NT2/D1 (cell line): ENCODE measurements around the gene BMP4.

Source experiments
- YY1 ChIP-seq: IDR thresholded peaks from 2 replicates; pipeline ENCODE4 v1.6.1; 2011; ENCODE audit not compliant: insufficient read length, insufficient read depth
- ZNF274 ChIP-seq: IDR thresholded peaks from 2 replicates; pipeline ENCODE4 v1.6.1; 2011; ENCODE audit warnings: mild to moderate bottlenecking, low read depth, low read length

- TF ChIP-seq YY1 = no peak
- no peak for TF ChIP-seq ZNF274
Observed at GRCh38 chr14:53971521-53971920, 14.9 kb upstream of the BMP4 start.
